ENCODE measurements around the gene ITPK1.

The ITPK1 gene

DNA sequence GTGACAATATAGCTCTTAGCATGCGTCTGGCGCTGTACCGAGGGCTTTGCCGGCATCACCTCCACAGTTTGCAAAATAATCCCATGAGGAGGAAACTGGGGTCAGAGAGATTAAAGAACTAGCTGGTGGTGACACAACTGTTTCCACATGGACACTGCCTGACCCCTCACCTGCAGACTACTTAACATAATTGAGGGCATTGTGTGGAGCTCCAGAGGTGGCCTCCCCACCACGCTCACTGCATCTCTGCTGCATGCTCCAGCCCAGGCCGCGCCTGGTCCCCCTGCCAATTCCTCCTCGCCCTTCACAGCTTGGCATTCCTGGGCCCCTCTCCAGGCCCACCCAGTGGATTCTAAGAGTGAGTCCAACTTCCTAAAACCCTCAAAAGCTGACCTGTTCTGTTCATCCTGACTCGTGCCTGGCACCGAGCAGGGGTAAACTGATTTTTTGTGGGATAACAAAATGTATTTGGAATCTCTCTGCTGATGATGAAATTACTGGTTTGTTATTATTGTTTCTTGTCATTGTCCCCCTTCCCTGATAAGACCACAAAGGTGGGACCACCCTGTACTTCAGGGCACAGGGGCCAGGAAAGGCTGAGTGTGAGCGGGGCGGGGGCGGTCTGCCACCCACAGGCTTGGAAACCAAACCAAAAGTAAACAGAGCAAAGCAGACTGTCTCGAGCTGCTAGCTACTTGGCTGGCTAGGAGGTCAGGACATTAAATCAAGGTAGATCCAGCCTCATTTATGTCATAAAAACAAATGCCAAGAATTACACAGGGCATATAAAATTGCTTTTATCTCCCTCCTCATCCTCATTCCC is 152.2 kb downstream of the ITPK1 start:
- no peak for DNase-seq

DNA sequence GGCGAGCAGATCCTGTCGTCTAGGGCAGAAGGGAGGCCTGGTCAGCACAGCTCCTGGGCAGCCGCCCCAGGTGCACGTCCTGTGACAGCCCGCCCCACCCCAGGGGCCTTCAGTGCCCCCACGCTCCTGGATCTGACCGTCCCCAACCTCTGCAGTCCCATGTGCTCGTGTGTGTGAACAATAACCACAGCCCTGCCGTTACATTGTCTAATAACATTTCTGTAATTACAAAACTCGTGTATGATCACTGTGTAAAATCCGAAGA is 153.0 kb downstream of the ITPK1 start:
- no peak for DNase-seq

DNA sequence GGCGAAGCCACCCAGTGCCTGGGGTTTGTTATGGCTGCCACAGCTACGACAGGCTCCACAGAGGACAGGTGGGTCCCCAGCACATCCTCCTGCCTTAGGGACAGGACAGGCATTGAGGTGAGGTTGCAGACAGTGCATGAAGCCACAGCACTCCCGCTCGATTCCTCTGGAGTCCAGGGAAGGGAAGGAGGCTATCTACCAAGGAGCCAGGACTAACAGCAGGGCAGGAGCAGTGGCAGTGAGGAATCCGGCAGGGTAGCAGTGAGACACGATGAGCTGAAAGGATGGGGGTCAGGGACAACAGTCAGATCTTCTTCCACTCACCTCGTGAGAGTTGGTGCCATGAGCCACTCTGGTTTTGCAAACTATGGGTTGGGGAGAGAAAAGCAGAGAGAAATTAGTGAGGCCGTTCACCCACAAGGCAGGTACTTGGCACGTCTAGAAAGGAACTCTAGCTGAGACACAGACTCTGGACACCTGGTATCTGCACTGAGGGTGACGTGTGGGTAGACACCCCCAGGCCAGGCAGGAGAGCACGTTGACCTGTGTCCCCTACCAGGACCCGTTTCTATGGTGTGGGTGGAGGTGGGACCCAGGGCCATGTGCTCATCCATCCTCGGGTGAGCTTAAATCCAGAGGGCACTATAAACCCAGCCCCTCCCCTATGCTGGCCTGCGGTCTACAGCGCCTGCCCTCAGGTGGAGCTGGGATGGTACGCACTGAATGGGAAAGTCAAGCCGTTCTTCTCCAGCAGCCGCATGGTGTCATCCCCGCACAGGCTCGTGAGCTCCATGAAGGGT is 153.5 kb downstream of the ITPK1 start:
- DNase-seq: no peak

DNA sequence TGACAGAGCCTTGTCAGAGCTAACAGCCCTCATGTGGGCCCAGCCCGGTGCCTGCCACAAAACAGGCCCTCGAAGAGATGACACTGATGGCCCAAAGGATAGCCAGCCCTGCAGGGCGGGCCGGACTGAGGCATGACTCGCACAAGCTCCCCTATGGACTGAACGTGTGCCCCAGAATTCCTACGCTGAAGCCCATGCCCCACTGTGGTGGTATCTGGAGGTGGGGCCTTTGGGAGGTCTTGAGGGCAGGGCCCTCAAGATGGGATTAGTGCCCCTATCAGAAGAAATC is 154.2 kb downstream of the ITPK1 start:
- no peak for DNase-seq

DNA sequence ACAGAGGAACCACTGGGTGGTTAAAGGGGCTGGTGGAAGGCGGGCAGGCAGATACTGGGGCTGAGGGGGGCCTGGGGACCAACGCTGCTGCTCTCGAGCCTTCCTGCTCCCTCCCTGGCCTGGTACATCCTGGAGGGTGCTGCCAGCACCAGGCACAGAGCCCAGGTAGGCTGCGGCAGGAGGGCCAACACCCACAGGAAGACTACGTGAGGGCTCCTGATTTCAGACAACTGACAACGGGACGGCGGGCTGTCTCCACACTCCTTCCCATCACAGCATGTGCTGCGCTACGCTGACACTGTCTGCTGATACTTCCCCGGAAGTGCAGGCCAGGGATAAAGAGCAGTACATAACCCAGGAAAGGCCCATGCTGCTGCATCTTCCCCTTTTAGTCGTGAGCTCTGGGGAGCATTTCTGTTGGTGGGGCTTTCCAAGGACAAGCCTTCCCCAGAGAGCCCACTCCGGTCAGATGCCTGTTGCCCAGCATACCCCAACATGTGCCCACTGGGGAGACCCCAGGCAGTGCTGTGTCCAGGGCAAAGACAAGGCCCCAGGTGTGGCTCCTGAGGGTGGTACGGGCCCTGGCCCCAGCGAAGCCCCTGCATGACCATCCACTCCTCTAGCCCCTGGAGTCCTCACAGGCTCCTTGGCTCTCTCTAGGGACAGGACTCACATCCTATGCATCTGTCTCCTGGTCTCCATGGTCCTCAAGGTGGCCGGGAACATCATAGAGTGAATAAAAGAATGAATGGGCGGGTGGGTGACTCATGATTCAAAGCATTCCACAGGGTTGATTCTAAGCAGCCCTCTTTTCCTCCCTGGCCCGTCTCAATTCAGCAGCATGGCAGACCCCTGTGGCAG is 154.8 kb downstream of the ITPK1 start:
- no peak for DNase-seq

DNA sequence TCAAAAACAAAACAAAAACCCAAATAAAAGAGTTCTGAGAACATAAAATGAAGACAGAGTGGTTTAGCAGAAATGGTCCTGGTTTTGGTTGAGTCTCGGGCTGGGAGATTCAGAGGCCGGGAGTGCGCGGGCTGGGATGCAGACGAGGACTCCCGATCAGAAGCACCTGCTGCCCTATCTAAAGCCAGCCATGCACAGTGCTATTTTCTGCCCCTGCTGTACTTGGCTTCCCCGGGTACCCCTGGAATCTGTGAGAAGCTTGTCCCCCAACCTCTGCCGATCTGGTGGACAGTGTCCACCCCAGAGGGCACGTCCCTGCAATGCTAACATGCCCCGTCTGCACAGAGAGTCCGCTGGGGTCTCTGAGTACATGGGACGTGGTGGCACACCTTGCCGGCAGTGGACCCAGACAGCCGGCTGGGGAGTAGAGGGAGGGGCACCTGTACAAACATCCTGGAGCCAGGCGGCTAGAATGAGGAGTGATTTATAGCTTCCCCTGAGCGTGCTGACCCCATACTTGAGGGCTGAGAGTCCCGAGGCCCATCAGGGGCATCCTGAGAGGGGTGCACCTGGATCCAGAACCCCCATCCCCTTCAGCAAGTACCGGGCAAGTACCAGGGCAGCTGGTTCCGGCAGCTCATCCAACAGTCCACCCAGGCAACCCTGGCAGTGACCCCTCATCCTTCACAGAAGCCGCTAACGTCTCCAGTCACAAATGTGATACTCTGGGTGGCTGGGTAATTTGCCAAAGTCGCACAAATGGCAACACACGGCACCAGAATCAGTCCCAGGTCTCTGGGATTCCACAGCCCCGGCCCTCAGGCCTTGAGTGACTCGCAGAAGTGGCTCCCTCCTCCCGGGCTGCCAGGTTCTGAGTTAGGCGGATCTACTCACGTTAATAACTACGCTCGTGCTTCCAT is 155.7 kb downstream of the ITPK1 start:
- DNase-seq: peak; percentile 61 to 85

DNA sequence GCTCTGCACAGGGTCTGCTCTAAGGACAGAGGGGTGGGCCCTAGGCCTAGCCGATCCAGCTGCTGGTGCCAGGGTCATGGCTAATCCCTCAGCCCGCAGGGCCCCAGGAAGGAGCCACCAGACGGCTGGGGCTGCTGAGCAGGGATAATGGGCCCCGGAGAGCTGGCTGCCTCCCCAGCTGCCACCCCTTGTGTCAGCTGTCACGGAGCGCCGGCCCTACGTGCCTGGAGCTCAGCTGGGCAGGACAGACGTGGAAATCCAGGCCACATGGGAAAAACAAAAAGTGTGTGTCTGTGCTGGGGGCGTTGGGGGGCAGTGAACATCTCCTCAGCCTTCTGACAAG is 156.6 kb downstream of the ITPK1 start:
- peak; percentile 98 to 99 for DNase-seq

DNA sequence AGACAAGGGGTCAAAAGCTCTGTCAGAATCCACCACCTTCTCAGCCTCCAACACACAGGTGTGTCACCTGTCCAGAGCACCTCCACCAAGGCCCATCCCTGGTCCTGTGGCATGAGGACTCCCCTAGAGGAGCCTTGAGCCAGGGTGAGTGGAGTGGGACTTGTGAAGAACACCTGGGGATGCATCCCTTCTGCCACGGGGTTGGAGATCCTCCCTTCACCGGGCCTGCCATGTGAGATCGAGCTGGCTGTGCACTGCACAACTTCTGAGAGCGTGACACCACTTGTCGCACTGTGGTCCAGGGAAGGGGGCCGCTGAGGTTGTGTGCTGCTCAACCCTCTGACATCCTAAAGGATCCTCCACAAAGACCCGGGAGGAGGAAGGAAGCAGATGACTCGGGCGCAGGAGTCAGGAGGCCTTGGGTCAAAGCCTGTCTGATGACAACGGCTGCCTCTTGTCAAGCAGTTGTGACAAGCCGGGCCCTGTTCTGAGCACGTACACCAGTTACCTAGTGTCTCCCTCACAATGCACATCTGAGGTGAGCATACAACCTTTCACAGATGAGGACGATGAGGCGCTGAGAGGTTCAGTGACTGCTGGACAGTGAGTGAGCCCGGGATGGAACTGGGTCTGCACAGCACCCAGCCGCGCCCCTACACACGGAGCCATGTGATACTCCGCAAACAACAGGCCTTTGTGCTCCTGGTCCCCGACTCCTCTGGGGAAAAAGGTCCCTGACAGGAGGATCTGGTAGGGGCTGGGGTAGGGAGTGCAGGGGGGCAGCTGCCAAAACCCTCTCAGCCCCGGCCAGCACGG is 157.1 kb downstream of the ITPK1 start:
- no peak for DNase-seq

DNA sequence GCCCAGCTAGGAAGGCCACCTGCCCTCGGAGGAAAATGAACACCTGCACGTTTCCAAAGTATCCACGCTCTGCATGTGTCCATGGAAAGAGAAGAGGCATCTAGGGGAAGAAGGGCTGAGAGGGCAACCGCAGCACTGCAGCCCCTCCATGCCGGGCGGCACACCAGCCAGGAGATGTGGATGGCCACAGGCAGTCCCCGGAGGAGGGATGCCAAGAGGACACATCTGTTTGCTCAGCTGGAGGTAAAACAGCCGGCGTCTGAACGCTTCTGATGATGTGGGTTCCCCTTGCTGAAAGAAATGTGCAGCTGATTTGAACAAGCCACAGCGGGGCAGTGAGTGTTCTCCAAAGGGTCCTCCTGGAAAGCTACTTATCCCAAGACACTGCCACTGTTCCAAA is 158.8 kb downstream of the ITPK1 start:
- DNase-seq: peak in 1 of 2 experiments; percentile 43

DNA sequence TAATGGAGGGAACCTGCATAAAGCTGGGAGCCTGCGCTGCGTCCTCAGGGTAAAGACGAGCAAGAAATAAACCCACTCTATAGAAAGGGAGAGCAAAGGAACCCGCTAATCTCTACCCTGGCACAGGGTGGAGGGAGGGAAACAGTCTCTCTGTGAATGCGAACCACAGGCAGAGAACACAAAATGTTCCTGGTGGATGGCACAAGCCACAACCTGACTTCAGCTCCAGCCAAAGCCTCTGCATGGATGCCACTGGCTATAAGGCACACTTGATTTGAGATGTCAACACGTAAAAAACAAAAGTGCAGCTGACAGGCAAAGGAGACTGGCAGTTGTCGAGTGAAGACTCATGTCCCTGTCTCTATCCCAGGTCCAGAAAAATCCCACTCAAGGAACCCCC is 160.3 kb downstream of the ITPK1 start:
- DNase-seq: no peak

DNA sequence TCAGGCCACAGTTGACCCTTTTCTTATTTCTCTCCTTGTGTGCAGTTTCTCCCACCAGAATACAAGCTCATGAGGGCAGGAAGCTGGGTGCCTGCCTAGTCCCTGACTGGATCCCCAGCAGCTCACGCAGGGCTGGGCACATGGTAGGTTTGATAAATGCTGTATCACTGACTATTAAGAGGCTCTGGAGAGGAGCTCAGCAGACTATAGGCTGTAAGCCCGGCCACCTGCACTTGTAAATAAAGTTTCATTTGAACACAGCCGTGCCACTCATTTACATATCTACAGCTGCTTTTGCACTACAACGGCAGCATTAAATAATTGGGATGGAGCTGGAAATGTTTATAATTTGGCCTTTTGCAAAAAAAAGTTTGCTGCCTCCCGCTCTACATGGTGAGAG is 160.8 kb downstream of the ITPK1 start:
- peak in 1 of 2 experiments; percentile 31 for DNase-seq

DNA sequence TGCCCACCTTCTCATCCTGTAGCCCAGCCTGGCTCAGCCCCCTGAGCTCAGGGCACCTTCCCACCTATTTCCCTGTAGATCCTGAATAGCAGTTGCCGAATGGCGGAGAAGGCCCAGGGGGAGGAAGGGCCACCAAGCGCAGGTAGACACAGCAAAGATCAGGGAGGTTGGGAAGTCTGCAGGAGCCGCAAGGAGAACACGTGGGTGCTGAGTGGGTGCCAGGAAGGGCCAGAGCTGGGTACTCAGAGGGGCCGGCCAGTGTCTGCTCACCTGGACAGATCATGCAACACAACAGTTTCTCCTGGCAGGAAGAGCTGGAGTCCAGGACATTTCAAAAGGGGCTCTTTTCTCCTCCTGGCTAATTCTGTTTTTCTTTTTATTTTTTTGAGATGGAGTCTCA is 162.2 kb downstream of the ITPK1 start:
- DNase-seq: no peak

DNA sequence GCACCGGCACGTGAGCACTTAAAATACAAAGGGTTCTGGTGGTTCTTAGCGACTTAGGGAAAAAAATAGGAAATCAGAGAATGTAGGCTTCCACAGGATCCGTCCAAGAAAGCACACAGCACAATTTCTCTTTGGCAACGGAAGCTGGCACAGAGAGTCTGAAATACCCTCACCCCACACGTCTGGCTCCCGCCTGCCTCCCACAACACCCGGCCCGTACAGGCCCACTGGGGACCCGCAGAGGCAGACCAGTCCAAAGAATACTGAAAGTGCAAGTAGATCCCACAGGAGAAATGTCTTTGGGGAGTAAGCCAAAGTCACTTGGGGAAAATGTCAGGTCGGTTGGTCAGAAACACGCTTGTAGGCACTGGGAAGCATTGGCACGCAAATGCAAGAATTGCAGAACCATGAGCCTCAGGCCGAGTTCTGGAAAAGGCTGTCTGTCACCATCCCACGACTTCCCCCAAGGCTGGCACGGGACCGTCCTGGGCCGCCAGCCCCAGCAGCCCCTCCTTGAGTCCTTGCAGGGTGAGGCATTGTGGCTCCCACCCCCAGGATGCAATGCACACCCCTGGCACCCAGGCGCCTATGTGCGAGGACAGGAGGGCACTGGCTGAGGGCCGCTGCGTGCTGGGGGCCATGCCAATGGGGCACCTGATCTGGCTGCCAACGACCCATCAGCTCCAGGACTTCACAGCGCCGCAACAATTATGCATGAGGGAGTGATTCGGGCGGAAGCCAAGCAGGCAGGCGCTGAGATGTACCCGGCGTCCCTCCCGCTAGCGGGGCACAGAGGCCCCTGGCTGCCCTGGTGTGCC is 163.0 kb downstream of the ITPK1 start:
- no peak for DNase-seq

DNA sequence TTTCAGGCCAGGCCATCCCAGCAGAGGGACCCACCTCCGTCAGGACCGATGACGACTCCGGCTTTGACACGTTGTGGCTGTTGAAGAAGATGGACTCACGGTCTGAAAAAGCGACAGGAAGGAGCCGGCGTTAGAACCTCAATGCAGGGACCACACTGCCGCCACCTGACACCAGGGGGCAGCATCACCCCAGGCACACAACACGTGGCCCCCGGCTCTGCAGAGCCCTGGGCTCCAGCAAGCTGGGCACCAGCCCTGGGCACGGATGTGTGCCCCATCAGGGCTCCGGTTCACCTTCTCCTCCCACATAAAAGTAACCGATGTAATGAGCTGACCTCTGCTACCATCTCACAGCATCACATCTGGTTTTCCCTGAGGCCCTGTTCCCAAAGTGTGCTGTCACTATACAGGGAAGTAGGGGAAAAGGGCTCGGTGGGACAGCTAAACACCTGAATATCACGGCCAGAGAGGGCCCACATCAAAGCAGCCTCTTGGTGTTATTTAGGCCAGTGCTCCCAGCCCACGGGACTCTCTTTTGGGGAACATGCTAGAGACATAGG is 163.7 kb downstream of the ITPK1 start:
- DNase-seq: peak; percentile 48 to 79

DNA sequence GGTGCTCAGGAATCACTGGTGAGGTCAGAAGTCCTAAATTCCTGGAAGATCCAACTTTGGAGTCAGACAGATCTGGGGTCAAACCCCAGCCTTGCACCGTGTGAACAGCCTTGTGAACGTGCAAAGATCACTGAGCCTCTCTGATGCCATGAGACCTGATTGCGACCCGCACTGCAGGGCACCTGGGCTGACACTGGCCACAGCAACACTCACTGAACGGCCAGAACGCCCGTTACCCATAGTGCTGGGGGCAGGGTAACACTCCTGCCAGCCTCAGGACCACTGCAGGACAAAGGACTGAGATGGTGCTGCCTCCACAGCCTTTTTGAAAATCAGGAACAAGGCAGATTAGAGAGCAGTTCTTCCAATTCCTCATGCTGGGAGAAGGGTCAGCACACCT is 164.5 kb downstream of the ITPK1 start:
- no peak for DNase-seq

DNA sequence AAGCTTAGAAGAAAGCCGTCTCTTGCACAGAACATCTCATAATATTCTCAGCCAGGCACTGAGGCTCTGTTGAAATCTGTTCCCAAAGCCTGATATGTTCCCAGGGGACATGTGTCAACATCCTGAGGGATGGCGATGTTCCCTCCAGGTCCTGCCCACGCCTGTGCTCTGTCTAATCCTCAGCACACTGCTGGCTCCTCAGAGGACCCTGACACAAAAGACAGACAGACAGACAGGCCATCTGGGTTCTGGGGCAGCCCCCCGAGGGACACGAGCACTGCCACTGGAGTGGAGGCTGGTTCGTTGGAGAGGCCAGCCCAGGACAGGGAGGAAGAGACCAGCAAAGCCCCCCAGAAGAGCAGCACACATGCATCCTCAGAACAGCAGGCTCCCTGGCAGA is 165.0 kb downstream of the ITPK1 start:
- peak in 1 of 2 experiments; percentile 27 for DNase-seq

DNA sequence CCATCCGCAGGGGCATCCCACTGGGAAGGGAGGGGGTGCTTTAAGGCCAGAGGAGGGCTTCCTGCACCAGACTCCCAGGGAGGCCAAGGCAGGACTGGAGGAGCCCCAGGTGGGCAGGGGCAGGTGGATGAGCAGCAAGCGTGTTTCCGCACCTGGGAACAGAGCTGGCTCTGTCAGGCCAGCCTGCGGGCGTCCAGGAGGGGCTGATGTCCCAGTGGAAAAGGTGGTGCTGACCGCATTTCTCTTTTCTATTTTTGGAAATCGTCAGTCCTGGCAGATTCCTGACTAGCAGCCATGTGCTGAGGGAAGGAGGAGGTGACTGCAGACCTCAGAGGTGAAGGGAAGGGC is 165.6 kb downstream of the ITPK1 start:
- no peak for DNase-seq

DNA sequence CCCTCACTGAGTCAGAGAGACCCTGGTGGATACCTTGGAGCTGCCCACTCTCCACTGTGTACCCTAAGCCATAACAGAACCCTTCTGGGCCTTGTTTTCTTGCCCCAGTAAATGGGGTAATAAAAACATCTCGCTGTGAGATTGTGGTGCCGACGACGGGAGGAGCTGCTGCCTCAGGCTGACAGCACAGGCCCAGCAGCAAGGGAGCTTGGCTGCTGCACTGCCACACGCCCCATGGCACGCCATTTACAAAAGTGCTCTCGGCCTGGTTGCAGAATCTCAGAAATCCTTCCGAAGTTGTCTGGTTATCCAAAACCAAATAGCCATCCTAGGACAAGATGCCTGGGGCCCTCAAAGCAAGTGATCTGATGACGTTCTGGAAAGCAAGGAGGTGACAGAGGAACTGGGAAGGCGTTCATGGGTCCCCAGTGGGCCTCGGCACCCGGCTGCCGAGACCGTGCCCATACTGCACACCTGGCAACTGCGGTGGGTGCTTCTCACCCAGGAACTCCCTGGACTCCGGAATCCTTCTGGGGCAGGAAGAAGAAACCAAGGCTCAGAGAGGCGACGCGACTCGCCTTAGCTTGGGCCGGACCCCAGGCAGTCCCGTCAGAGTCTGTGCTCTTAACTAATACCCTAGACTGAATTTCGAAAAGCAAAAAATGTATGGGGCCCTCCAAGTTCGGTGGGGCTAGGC is 166.1 kb downstream of the ITPK1 start:
- no peak for DNase-seq

DNA sequence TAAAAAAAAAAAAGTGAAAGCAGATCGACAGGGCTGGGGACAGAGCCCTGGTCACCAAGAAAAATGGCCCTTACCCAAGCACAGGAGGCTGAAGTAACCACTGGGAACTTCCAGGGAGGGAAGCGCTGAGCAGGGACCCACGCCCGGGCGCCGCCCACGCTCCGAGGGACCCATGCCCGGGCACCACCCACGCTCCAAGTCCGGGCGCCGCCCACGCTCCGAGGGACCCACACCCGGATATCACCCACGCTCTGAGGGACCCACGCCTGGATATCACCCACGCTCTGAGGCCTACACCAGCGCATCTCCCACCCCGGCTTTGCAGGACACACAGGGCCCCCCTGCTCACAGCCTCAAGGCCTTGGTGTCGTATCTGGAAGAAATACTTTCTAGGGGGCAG is 167.1 kb downstream of the ITPK1 start:
- no peak for DNase-seq

Measured in NCI-H524 (cell line).